ENCODE results near the gene CLTB.

CLTB gene

GRCh38 chr5:176401281-176402205 is 14.8 kb downstream of the CLTB start:
- DNase-seq (ENCODE audit: low read depth in 3 of 3), result no peak

GRCh38 chr5:176400382-176401156 is 15.8 kb downstream of the CLTB start:
- no peak for DNase-seq (ENCODE audit: low read depth in 3 of 3)

GRCh38 chr5:176397736-176398420 is 18.5 kb downstream of the CLTB start:
- no peak for DNase-seq (ENCODE audit: low read depth in 3 of 3)

- DNase-seq (ENCODE audit: low read depth in 3 of 3), result no peak
Observed at GRCh38 chr5:176396330-176396729, 20.0 kb downstream of the CLTB start.

GRCh38 chr5:176394881-176395675 is 21.3 kb downstream of the CLTB start:
- no peak for DNase-seq (ENCODE audit: low read depth in 3 of 3)

GRCh38 chr5:176394096-176394495 is 22.2 kb downstream of the CLTB start:
- no peak for DNase-seq (ENCODE audit: low read depth in 3 of 3)

GRCh38 chr5:176392526-176392925 is 23.8 kb downstream of the CLTB start:
- no peak for DNase-seq (ENCODE audit: low read depth in 3 of 3)

- no peak for DNase-seq (ENCODE audit: low read depth in 3 of 3)
Observed at GRCh38 chr5:176391999-176392398, 24.3 kb downstream of the CLTB start.

GRCh38 chr5:176391479-176391878 is 24.9 kb downstream of the CLTB start:
- no peak for DNase-seq (ENCODE audit: low read depth in 3 of 3)

GRCh38 chr5:176389135-176390123 is 26.9 kb downstream of the CLTB start:
- DNase-seq (ENCODE audit: low read depth in 3 of 3), result no peak

GRCh38 chr5:176388444-176389134 is 27.8 kb downstream of the CLTB start, which contains the start of the genes HIGD2A and NOP16:
TSS of gene HIGD2A (plus strand) at chr5:176388751. CDS start at chr5:176388820, 69 bp downstream.
TSS of gene NOP16 (minus strand) at chr5:176388598. CDS start at chr5:176388539, 59 bp downstream.
- peak; percentile 98 to 99 (median 98) for DNase-seq (ENCODE audit: low read depth in 3 of 3)

- DNase-seq (ENCODE audit: low read depth in 3 of 3), result no peak
Observed at GRCh38 chr5:176388003-176388443, 28.3 kb downstream of the CLTB start.

GRCh38 chr5:176387384-176387925 is 28.9 kb downstream of the CLTB start:
- no peak for DNase-seq (ENCODE audit: low read depth in 3 of 3)

- DNase-seq (ENCODE audit: low read depth in 3 of 3), result no peak
Observed at GRCh38 chr5:176386491-176386890, 29.8 kb downstream of the CLTB start.

GRCh38 chr5:176384991-176385390 is 31.3 kb downstream of the CLTB start:
- DNase-seq (ENCODE audit: low read depth in 3 of 3), result no peak

GRCh38 chr5:176384366-176384930 is 31.9 kb downstream of the CLTB start:
- DNase-seq (ENCODE audit: low read depth in 3 of 3), result no peak

GRCh38 chr5:176383961-176384360 is 32.4 kb downstream of the CLTB start:
- DNase-seq (ENCODE audit: low read depth in 3 of 3), result no peak

GRCh38 chr5:176383248-176383905 is 33.0 kb downstream of the CLTB start:
- no peak for DNase-seq (ENCODE audit: low read depth in 3 of 3)
